NCI-H82 treated with DMSO at 0.1 percent for 48 hours (cell line): ENCODE measurements around the gene SLC28A3.

Experiments
- DNase-seq: peaks from one replicate; lab custom pipeline; 2025; ENCODE audit not compliant: unreplicated experiment; lab: John Stamatoyannopoulos, UW

The SLC28A3 gene

GRCh38 chr9:84254972-84255371 is 85.6 kb downstream of the SLC28A3 start:
- DNase-seq = no peak

GRCh38 chr9:84251921-84252320 is 88.6 kb downstream of the SLC28A3 start:
- no peak for DNase-seq

- no peak for DNase-seq
Measured at GRCh38 chr9:84241817-84242373, 98.7 kb downstream of the SLC28A3 start.

- DNase-seq = no peak
Measured at GRCh38 chr9:84239343-84239742, 101.2 kb downstream of the SLC28A3 start.

GRCh38 chr9:84238652-84239051 is 101.9 kb downstream of the SLC28A3 start:
- DNase-seq = no peak

- DNase-seq = peak; percentile 32
Measured at GRCh38 chr9:84235511-84235910, 105.0 kb downstream of the SLC28A3 start.

GRCh38 chr9:84230355-84231145 is 110.0 kb downstream of the SLC28A3 start:
- peak; percentile 70 for DNase-seq

- DNase-seq = no peak
Measured at GRCh38 chr9:84229191-84229590, 111.4 kb downstream of the SLC28A3 start.

GRCh38 chr9:84228130-84228720 is 112.3 kb downstream of the SLC28A3 start:
- no peak for DNase-seq

- no peak for DNase-seq
Measured at GRCh38 chr9:84226126-84226525, 114.4 kb downstream of the SLC28A3 start.
